GM12878 (cell line): Measurements from ENCODE around the gene NOP14. TPM values are rescaled to one million over a fixed set of nuclear protein-coding genes. Genes with fewer than 3 reads are reported as not detected.

Experiments
- ATAC-seq: fragments of 200-7000 bp; cut with Tn5 transposase; 3 replicates; pipeline ENCODE4 v1.9.1; 2020; ENCODE audit warnings: mild to moderate bottlenecking, moderate library complexity
- BruUV-seq: library from RNA; stranded (reverse); fragments of 400-500 nt; replicated peaks from 2 replicates; lab custom pipeline; 2021; lab: Mats Ljungman, UMichigan
- CTCF ChIA-PET: fragments of 300-600 bp; sonication (Branson Sonifier 250); formaldehyde crosslinking; extraction: SDS; loops from one replicate; lab custom pipeline; 2021; ENCODE audit warnings: inconsistent platforms; lab: Yijun Ruan, JAX
- POLR2A ChIA-PET: fragments of 350-600 bp; formaldehyde crosslinking; extraction: SDS; loops from one replicate; lab custom pipeline; 2021; ENCODE audit warnings: inconsistent platforms; lab: Charles Lee
- RAD21 ChIA-PET: fragments of 300-600 bp; sonication (Branson Sonifier 250); formaldehyde crosslinking; loops from one replicate; lab custom pipeline; 2023; ENCODE audit warnings: antibody characterized with exemption; ENCODE audit not compliant: unreplicated experiment; lab: Charles Lee
- SMC1A ChIA-PET: fragments of 300-600 bp; sonication (Branson Sonifier 250); formaldehyde crosslinking; loops from one replicate; lab custom pipeline; 2023; ENCODE audit not compliant: unreplicated experiment, uncharacterized antibody; lab: Charles Lee
- DNase-seq: peaks from one replicate; pipeline ENCODE4 v3.0.0-alpha.2; 2011; ENCODE audit warnings: low read depth, low spot score
- FAIRE-seq: peaks from 3 replicates; lab custom pipeline; 2011; peaks lifted over from hg19 to GRCh38; lab: Jason Lieb, UNC
- H2AFZ ChIP-seq: 2 replicates; pipeline ENCODE4 v1.6.0; 2011; ENCODE audit warnings: low read depth, low read length, control low read depth; ENCODE audit not compliant: control insufficient read depth
- H3K27ac ChIP-seq: 2 replicates; pipeline ENCODE4 v1.5.1; 2011; ENCODE audit warnings: control low read depth; ENCODE audit not compliant: control insufficient read depth, insufficient read depth
- H3K27me3 ChIP-seq, 2 experiments: replicated peaks in 1 of 2; 2 replicates each; pipeline versions ENCODE4 v1.6.0 to v1.6.1; 2011; ENCODE audit warnings: low read length in 1 of 2; ENCODE audit not compliant: control insufficient read depth in 2 of 2, insufficient read depth in 2 of 2
- H3K36me3 ChIP-seq, 2 experiments: 2 replicates each; pipeline ENCODE4 v1.5.1; 2011; ENCODE audit warnings: low read length in 1 of 2; ENCODE audit not compliant: control insufficient read depth in 2 of 2, insufficient read depth in 2 of 2
- H3K4me1 ChIP-seq: 2 replicates; pipeline ENCODE4 v1.6.1; 2011; ENCODE audit warnings: mild to moderate bottlenecking, low read length, moderate library complexity, mixed read lengths; ENCODE audit not compliant: control insufficient read depth, insufficient read depth
- H3K4me2 ChIP-seq: 2 replicates; pipeline ENCODE4 v1.6.0; 2011; ENCODE audit warnings: control low read depth; ENCODE audit not compliant: control insufficient read depth, insufficient read depth
- H3K4me3 ChIP-seq: fragments of 200-600 bp; sonication (generic); 2 replicates; pipeline ENCODE4 v1.5.1; 2016
- H3K79me2 ChIP-seq: 2 replicates; pipeline ENCODE4 v1.6.0; 2011; ENCODE audit warnings: low read length; ENCODE audit not compliant: control insufficient read depth, insufficient read depth
- H3K9ac ChIP-seq: 2 replicates; pipeline ENCODE4 v1.8.0; 2011; ENCODE audit warnings: low read length, control low read depth, mixed read lengths; ENCODE audit not compliant: control insufficient read depth, insufficient read depth
- H3K9me3 ChIP-seq: replicated peaks from 3 replicates; pipeline ENCODE4 v1.5.1; 2011; ENCODE audit warnings: mild to moderate bottlenecking, low read length; ENCODE audit not compliant: control insufficient read depth, insufficient read depth
- H4K20me1 ChIP-seq: 2 replicates; pipeline ENCODE4 v1.6.0; 2011; ENCODE audit not compliant: control insufficient read depth, insufficient read depth
- BCL3 ChIP-seq: IDR thresholded peaks from 2 replicates; pipeline ENCODE4 v1.6.1; 2011; ENCODE audit warnings: borderline replicate concordance, low read depth, mild to moderate bottlenecking, moderate library complexity, low read length; ENCODE audit not compliant: insufficient read depth, poor library complexity, severe bottlenecking
- NFIC ChIP-seq: IDR thresholded peaks from 2 replicates; pipeline ENCODE4 v1.6.1; 2012; ENCODE audit warnings: low read depth, mild to moderate bottlenecking, inconsistent platforms, low read length, moderate library complexity
- POLR2A ChIP-seq: IDR thresholded peaks from 2 replicates; pipeline ENCODE4 v1.6.1; 2011; ENCODE audit warnings: low read depth, mild to moderate bottlenecking, low read length
- WRNIP1 ChIP-seq: IDR thresholded peaks from 2 replicates; pipeline ENCODE4 v1.6.1; 2011; ENCODE audit warnings: low read depth, low read length, improper control_type of control experiment, borderline replicate concordance
- ZBTB11 ChIP-seq: fragments of 450-650 bp; formaldehyde crosslinking; IDR thresholded peaks from 2 replicates; pipeline ENCODE4 v1.5.0; 2022; ENCODE audit warnings: mild to moderate bottlenecking, missing genetic modification characterization
- WGBS: methylation state at CpG from one replicate; pipeline ENCODE4 v1.1.6; 2016; ENCODE audit warnings: low lambda C conversion rate; ENCODE audit not compliant: insufficient replicate concordance, insufficient coverage; ENCODE audit errors: missing lambda C conversion rate; 5-methylcytosine and 5-hydroxymethylcytosine counted together
- in situ Hi-C: fragments of 300-500 bp; cut with MboI; formaldehyde crosslinking; loops from 9 replicates; pipeline ENCODE4 v1.14.3; 2018; ENCODE audit warnings: mixed read lengths
- intact Hi-C: fragments of 100-400 bp; cut with micrococcal nuclease; formaldehyde crosslinking; loops from one replicate; pipeline ENCODE4 v1.14.2; 2022; ENCODE audit not compliant: unreplicated experiment
- polyA plus RNA-seq, 11 experiments: library from polyadenylated mRNA; depleted of rRNA in 4 of 11; unstranded in 6 of 11; stranded (reverse) in 5 of 11; fragments of >200 nt; fragmentation: Nextera tagmentation in 4 of 11; fragmentation: Illumina TruSeq in 1 of 11; extraction: Ambion mirVana in 4 of 11; extraction: Trizol in 1 of 11; gene quantifications; 1 replicate in 1 of 11; 2 replicates in 10 of 11; pipeline versions ENCODE4 v1.2.1 to v1.2.3, GENCODE V29; 2011 to 2016; ENCODE audit warnings: inconsistent platforms in 2 of 11, missing spikeins in 2 of 11, low read depth in 1 of 11
- total RNA-seq, 4 experiments: library from RNA; depleted of rRNA in 3 of 4; stranded (reverse); fragments of >200 nt in 3 of 4; fragmentation: Illumina TruSeq in 1 of 4; extraction: Trizol in 1 of 4; gene quantifications; 2 replicates each; pipeline versions ENCODE4 v1.2.1 to v1.2.3, GENCODE V29; 2013 to 2021

NOP14 gene
- total and polyA plus RNA-seq, 10 of the 15 experiments (the other 5 are each of a cell fraction or from before 2014, with no cell fraction given), result 13.8 to 80.6 (median 49.7) TPM

GRCh38 chr4:2925931-2926860, 37.0 kb downstream of the NOP14 start:
- ChIA-PET CTCF (no interaction called here), SMC1A (no interaction called here), POLR2A (no interaction called here), RAD21 (no interaction called here)
- DNase-seq (no peak), FAIRE-seq (no peak), ATAC-seq (no peak)
- no peaks in the 10 kb centered on the region; the same call in none of the 2 replicates for H3K79me2 ChIP-seq
- no peaks in the 10 kb centered on the region for H3K27me3 ChIP-seq
- H3K4me2 ChIP-seq, result no peak overlapping the region
- H3K27ac ChIP-seq, result no peak overlapping the region
- H3K4me3 ChIP-seq, result no peak overlapping the region
- intact Hi-C loops (no loop called here), in situ Hi-C loops (loop anchor here (25.0 kb wide), 1 partner anchor 164 kb away; the partner anchor contains the start of gene TNIP2)
- BruUV-seq, result no TSS peak
- peaks cover 20 to 34% of the 10 kb centered on the region in 2 experiments for H3K36me3 ChIP-seq
- peaks cover under 1% of the 10 kb centered on the region for H3K4me1 ChIP-seq
- no peaks in the 10 kb centered on the region for H4K20me1 ChIP-seq
- H3K9me3 ChIP-seq, result no peaks in the 10 kb centered on the region
- TF ChIP-seq NFIC (no peak), BCL3 (peak; percentile 48)
- 91% methylated on average over 41 of the region's 41 CpGs for WGBS
- no peak overlapping the region for H2AFZ ChIP-seq
- H3K9ac ChIP-seq, result no peak overlapping the region

GRCh38 chr4:2925496-2925895, 37.7 kb downstream of the NOP14 start:
- DNase-seq (no peak), ATAC-seq (no peak), FAIRE-seq (no peak)
- no TSS peak for BruUV-seq
- Histone ChIP-seq H3K27ac (no peak overlapping the region), H3K9me3 (no peaks in the 10 kb centered on the region), H3K4me1 (no peaks in the 10 kb centered on the region; the same call in 1 of the 2 replicates), H3K27me3 (no peaks in the 10 kb centered on the region), H3K4me3 (no peak overlapping the region), H3K9ac (no peak overlapping the region), H3K36me3 (peaks cover 20 to 29% of the 10 kb centered on the region in 2 experiments), H3K4me2 (no peak overlapping the region), H4K20me1 (no peaks in the 10 kb centered on the region), H2AFZ (no peak overlapping the region), H3K79me2 (no peaks in the 10 kb centered on the region; the same call in 1 of the 2 replicates)
- intact Hi-C loops (no loop called here), in situ Hi-C loops (loop anchor here (25.0 kb wide), 1 partner anchor 163 kb away; the partner anchor contains the start of gene TNIP2)
- SMC1A ChIA-PET, result no interaction called here
- RAD21 ChIA-PET, result no interaction called here
- WGBS, result 79% methylated on average over 5 of the region's 5 CpGs
- POLR2A ChIA-PET, result no interaction called here
- CTCF ChIA-PET, result no interaction called here
- TF ChIP-seq POLR2A, result no peak
- TF ChIP-seq WRNIP1, result no peak
- no peak for TF ChIP-seq ZBTB11 (CRISPR knock-in tag)
